Neural progenitor cell (in vitro differentiated cells): ENCODE data around the gene CXCR4. TPM values are rescaled to one million over a fixed set of nuclear protein-coding genes. Genes with fewer than 3 reads are reported as not detected.

ENCODE experiments used
- DNase-seq: peaks from one replicate; pipeline ENCODE4 v3.0.0-alpha.2; 2016; ENCODE audit warnings: low spot score
- H2AFZ ChIP-seq: fragments of 200-600 bp; sonication (generic); replicated peaks from 2 replicates; pipeline ENCODE4 v1.6.1; 2016; ENCODE audit warnings: antibody characterized with exemption
- H3F3A ChIP-seq: fragments of 200-600 bp; sonication (generic); 2 replicates; pipeline ENCODE4 v1.6.1; 2016; ENCODE audit warnings: antibody characterized with exemption, low read depth
- H3K27ac ChIP-seq: fragments of 200-600 bp; sonication (generic); 2 replicates; pipeline ENCODE4 v1.5.1; 2016; ENCODE audit warnings: mild to moderate bottlenecking
- H3K27me3 ChIP-seq: fragments of 200-600 bp; sonication (generic); 2 replicates; pipeline ENCODE4 v1.6.1; 2016; ENCODE audit warnings: mild to moderate bottlenecking, moderate library complexity
- H3K36me3 ChIP-seq: fragments of 200-600 bp; sonication (generic); 2 replicates; pipeline ENCODE4 v1.5.1; 2016
- H3K4me1 ChIP-seq: fragments of 200-600 bp; sonication (generic); 2 replicates; pipeline ENCODE4 v1.6.1; 2016; ENCODE audit warnings: mixed run types
- H3K4me2 ChIP-seq: fragments of 200-600 bp; sonication (generic); 2 replicates; pipeline ENCODE4 v1.6.1; 2016
- H3K4me3 ChIP-seq: fragments of 200-600 bp; sonication (generic); 2 replicates; pipeline ENCODE4 v1.5.1; 2016
- H3K79me2 ChIP-seq: fragments of 200-600 bp; sonication (generic); 2 replicates; pipeline ENCODE4 v1.6.1; 2016; ENCODE audit warnings: low read depth
- H3K9ac ChIP-seq: fragments of 200-600 bp; sonication (generic); 2 replicates; pipeline ENCODE4 v1.6.1; 2016
- H3K9me3 ChIP-seq: fragments of 200-600 bp; sonication (generic); 2 replicates; pipeline ENCODE4 v1.5.1; 2016; ENCODE audit warnings: low read depth
- H4K20me1 ChIP-seq: fragments of 200-600 bp; sonication (generic); 2 replicates; pipeline ENCODE4 v1.6.1; 2016; ENCODE audit warnings: low read depth
- H3K27ac Mint-ChIP-seq: 3 replicates; pipeline ENCODE4 v1.8.0; 2021; ENCODE audit warnings: mixed read lengths
- H3K27me3 Mint-ChIP-seq: 2 replicates; pipeline ENCODE4 v1.8.0; 2022; ENCODE audit warnings: low read depth, mild to moderate bottlenecking, inconsistent platforms, moderate library complexity, mixed read lengths; ENCODE audit not compliant: insufficient read depth
- H3K36me3 Mint-ChIP-seq: 3 replicates; pipeline ENCODE4 v1.8.0; 2021; ENCODE audit warnings: mixed read lengths
- H3K4me1 Mint-ChIP-seq: 3 replicates; pipeline ENCODE4 v1.8.0; 2021; ENCODE audit warnings: mixed read lengths
- H3K4me3 Mint-ChIP-seq: 3 replicates; pipeline ENCODE4 v1.8.0; 2021; ENCODE audit warnings: mild to moderate bottlenecking, moderate library complexity, mixed read lengths
- H3K9me3 Mint-ChIP-seq: 3 replicates; pipeline ENCODE4 v1.8.0; 2020; ENCODE audit warnings: mixed read lengths
- EZH2 ChIP-seq: fragments of 200-600 bp; sonication (generic); IDR thresholded peaks from 2 replicates; pipeline ENCODE4 v1.6.1; 2017; ENCODE audit warnings: antibody characterized with exemption, mild to moderate bottlenecking, moderate library complexity
- EZH2phosphoT487 ChIP-seq: fragments of 200-600 bp; sonication (generic); IDR thresholded peaks from 2 replicates; pipeline ENCODE4 v1.6.1; 2017; ENCODE audit warnings: antibody characterized with exemption
- total RNA-seq: library from RNA; depleted of rRNA; stranded (reverse); fragments of >200 nt; gene quantifications from 2 replicates; pipeline ENCODE4 v1.2.3, GENCODE V29; 2015; ENCODE audit warnings: low replicate concordance
- TF ChIP-seq, protein P1 (sequence below): fragments of 200-600 bp; sonication (generic); IDR thresholded peaks from 2 replicates; pipeline ENCODE4 v1.5.1; 2017; ENCODE audit warnings: antibody characterized with exemption, mild to moderate bottlenecking

CXCR4 gene
- total RNA-seq, 1 donor from 2014 or later = 32.6 TPM

DNA sequence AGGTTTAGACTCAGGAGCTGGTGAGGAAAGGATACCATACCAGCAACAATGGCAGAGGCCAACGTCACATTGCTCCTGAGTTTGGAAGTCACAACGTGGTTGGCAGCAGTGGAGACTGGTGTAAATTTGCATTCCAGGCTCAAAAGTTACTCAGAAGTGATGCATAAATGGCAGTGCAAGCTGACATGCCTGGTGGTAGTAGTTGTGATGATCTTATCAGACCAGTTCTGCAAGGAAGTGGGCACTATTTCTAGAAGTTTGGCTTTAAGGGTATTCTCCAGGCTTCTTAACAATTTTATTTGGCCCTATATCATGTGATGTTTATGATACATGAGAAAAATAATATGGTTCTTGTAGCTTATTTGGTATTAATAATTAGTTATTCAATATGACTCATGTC lies 37.8 kb downstream of the CXCR4 start:
- DNase-seq = no peak
- Histone ChIP-seq H3K4me1 (peaks cover 6% of the 10 kb centered on the region), H3K4me2 (no peak overlapping the region), H4K20me1 (no peaks in the 10 kb centered on the region), H3K9me3 (no peaks in the 10 kb centered on the region), H3K36me3 (no peaks in the 10 kb centered on the region), H3F3A (peaks cover 11% of the 10 kb centered on the region), H3K27ac (no peak overlapping the region), H2AFZ (no peak overlapping the region), H3K4me3 (no peak overlapping the region), H3K79me2 (no peaks in the 10 kb centered on the region), H3K27me3 (no peaks in the 10 kb centered on the region), H3K9ac (no peak overlapping the region)
- TF ChIP-seq EZH2 (no peak), EZH2phosphoT487 (no peak)
- TF ChIP-seq, protein P1, sequence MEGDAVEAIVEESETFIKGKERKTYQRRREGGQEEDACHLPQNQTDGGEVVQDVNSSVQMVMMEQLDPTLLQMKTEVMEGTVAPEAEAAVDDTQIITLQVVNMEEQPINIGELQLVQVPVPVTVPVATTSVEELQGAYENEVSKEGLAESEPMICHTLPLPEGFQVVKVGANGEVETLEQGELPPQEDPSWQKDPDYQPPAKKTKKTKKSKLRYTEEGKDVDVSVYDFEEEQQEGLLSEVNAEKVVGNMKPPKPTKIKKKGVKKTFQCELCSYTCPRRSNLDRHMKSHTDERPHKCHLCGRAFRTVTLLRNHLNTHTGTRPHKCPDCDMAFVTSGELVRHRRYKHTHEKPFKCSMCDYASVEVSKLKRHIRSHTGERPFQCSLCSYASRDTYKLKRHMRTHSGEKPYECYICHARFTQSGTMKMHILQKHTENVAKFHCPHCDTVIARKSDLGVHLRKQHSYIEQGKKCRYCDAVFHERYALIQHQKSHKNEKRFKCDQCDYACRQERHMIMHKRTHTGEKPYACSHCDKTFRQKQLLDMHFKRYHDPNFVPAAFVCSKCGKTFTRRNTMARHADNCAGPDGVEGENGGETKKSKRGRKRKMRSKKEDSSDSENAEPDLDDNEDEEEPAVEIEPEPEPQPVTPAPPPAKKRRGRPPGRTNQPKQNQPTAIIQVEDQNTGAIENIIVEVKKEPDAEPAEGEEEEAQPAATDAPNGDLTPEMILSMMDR = no peak
- Mint-ChIP-seq H3K36me3 (peaks cover 2% of the 10 kb centered on the region), H3K4me3 (no peak overlapping the region), H3K27me3 (peaks cover 5% of the 10 kb centered on the region), H3K9me3 (peaks cover 11% of the 10 kb centered on the region), H3K27ac (no peak overlapping the region), H3K4me1 (peaks cover 24% of the 10 kb centered on the region)

DNA sequence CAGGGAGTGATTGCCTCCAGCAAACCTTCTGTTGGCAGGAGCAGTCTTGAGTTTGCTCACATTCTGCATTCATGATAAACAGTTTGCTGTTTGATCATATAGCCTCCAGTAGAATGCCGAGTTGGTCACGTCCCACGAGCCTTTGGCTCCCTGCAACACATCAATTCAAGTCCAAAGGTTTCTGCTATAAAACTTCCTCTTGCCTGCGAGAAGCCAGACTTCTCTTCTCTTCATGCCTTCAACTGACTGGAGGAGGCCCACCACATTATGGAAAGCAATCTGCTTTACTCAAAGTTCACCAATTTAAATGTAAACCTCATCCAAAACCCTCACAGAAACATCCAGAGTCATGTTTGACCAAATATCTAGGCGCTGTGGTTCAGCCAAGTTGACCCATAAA lies 40.8 kb downstream of the CXCR4 start:
- H3K4me2 ChIP-seq = no peak overlapping the region
- H3K4me3 Mint-ChIP-seq = no peak overlapping the region

DNA sequence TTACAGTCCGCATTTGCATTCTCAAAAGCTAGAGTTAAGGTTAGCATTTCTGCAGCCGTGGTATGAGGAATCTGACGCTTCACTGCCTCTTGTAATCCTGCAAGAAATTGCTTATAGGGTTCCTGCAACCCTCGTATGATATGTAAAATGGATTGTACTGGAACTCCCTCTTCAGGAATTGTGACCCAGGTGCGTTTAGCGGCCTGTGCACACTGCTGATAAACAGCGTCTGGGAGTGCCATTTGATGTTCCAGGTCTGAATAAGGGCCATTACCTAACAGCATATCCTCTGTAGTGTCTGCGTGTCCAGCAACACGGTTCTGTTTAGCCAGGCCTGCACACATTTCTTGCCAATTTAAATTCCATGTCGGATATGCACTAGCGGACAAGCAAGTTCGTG lies 42.5 kb downstream of the CXCR4 start:
- H3K9me3 Mint-ChIP-seq = peaks cover 25% of the 10 kb centered on the region
- Histone ChIP-seq H3K4me3 (no peak overlapping the region), H2AFZ (peak overlapping the region; percentile 63), H3K9ac (no peak overlapping the region), H3K9me3 (no peaks in the 10 kb centered on the region), H3K27ac (no peak overlapping the region), H3K36me3 (no peaks in the 10 kb centered on the region), H3F3A (no peaks in the 10 kb centered on the region), H3K27me3 (no peaks in the 10 kb centered on the region), H4K20me1 (no peaks in the 10 kb centered on the region), H3K4me2 (no peak overlapping the region), H3K79me2 (no peaks in the 10 kb centered on the region), H3K4me1 (peaks cover 5% of the 10 kb centered on the region)
- TF ChIP-seq EZH2phosphoT487 (no peak), EZH2 (no peak)
- TF ChIP-seq, protein P1 = no peak
- H3K4me1 Mint-ChIP-seq = peaks cover 18% of the 10 kb centered on the region
- peak overlapping the region; percentile 31 for H3K27ac Mint-ChIP-seq
- peaks cover 9% of the 10 kb centered on the region for H3K27me3 Mint-ChIP-seq
- H3K36me3 Mint-ChIP-seq = peaks cover 3% of the 10 kb centered on the region
- no peak for DNase-seq
- H3K4me3 Mint-ChIP-seq = no peak overlapping the region

More for the DNA sequence above, 40.8 kb downstream of the CXCR4 start:
- Histone ChIP-seq H2AFZ (no peak overlapping the region), H3F3A (peaks cover 10% of the 10 kb centered on the region), H3K9me3 (no peaks in the 10 kb centered on the region), H3K4me3 (no peak overlapping the region), H3K79me2 (no peaks in the 10 kb centered on the region), H4K20me1 (no peaks in the 10 kb centered on the region), H3K27me3 (no peaks in the 10 kb centered on the region), H3K27ac (no peak overlapping the region), H3K4me1 (peaks cover 11% of the 10 kb centered on the region), H3K36me3 (no peaks in the 10 kb centered on the region), H3K9ac (no peak overlapping the region)
- Mint-ChIP-seq H3K4me1 (peaks cover 28% of the 10 kb centered on the region), H3K27me3 (peaks cover 5% of the 10 kb centered on the region), H3K36me3 (peaks cover 2% of the 10 kb centered on the region), H3K27ac (peak overlapping the region; percentile 48), H3K9me3 (peaks cover 18% of the 10 kb centered on the region)
- TF ChIP-seq EZH2 (no peak), EZH2phosphoT487 (no peak)
- TF ChIP-seq, protein P1 = no peak
- DNase-seq = no peak
